ENCODE results near the gene CHD9.

Gene CHD9

GRCh38 chr16:53100131-53100748 lies 45.4 kb downstream of the CHD9 start:
- peak overlapping the region; percentile 79 to 99 (median 96); a peak in 20 of 22 replicates for H3K27ac ChIP-seq
- peak overlapping the region; percentile 90 to 99 (median 96) for H3K4me2 ChIP-seq
- H3K9ac ChIP-seq, result peak overlapping the region; percentile 78 to 94 (median 88)
- H3K4me3 ChIP-seq, result peak overlapping the region; percentile 48 to 71 (median 64)
- H4K20me1 ChIP-seq, result peaks cover 0 to 5% (median 0%) of the 10 kb centered on the region in 11 experiments; a peak in 2 of 22 replicates
- peaks cover 0 to 26% (median 7%) of the 10 kb centered on the region in 11 experiments; a peak in 7 of 22 replicates for H3K36me3 ChIP-seq
- no peak for TF ChIP-seq Cebpa-rat (IDR thresholded peaks at IDR 0.05)
- H3K9me3 ChIP-seq (replicated peaks in 1 of 11), result no peaks in the 10 kb centered on the region
- H3K4me1 ChIP-seq, result peaks cover 56 to 69% (median 64%) of the 10 kb centered on the region in 10 experiments
- no peaks in the 10 kb centered on the region for H3K27me3 ChIP-seq

- Histone ChIP-seq H3K4me1 (peaks cover 54 to 66% (median 59%) of the 10 kb centered on the region in 10 experiments), H3K27ac (peak overlapping the region in 8 of 11 experiments; percentile 92 to 99 (median 96); a peak in 13 of 22 replicates), H3K4me2 (peak overlapping the region; percentile 90 to 99 (median 96)), H3K36me3 (peaks cover 0 to 32% (median 12%) of the 10 kb centered on the region in 11 experiments; a peak in 16 of 22 replicates), H4K20me1 (peaks cover 0 to 5% (median 0%) of the 10 kb centered on the region in 11 experiments; a peak in 2 of 22 replicates), H3K9me3 (replicated peaks in 1 of 11) (peaks cover 0 to 4% (median 0%) of the 10 kb centered on the region in 11 experiments; a peak in 3 of 22 replicates), H3K9ac (peak overlapping the region in 8 of 11 experiments; percentile 85 to 94 (median 90); a peak in 10 of 22 replicates), H3K27me3 (no peaks in the 10 kb centered on the region), H3K4me3 (peak overlapping the region in 4 of 10 experiments; percentile 62 to 69 (median 66); a peak in 5 of 20 replicates)
- no peak for TF ChIP-seq Cebpa-rat (IDR thresholded peaks at IDR 0.05)
These were observed 46.1 kb downstream of the CHD9 start for GRCh38 chr16:53100889-53101288.

DNA sequence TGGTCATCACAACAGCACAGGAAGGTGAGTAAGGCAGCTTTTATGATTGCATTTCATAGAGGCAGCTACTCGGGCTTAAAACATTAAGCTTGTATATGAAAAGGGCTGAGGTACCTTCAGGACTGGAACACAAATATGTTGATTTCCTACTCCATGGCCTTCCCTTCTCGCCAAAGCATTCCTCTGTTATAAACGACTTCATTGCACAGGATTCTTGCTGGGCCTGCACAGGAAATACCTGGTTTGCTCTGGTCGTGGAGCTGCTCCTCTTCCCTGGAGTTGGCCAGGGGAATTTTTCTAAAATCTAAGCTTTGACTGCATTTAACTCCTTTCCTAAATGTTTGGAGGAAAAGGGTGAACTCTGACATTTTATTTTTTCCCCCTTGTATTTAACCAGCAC lies 49.0 kb downstream of the CHD9 start:
- no peak for TF ChIP-seq Cebpa-rat (IDR thresholded peaks at IDR 0.05)
- Histone ChIP-seq H3K4me3 (no peak overlapping the region), H3K9ac (no peak overlapping the region), H3K27ac (no peak overlapping the region), H3K36me3 (peaks cover 0 to 45% (median 16%) of the 10 kb centered on the region in 11 experiments; a peak in 16 of 22 replicates), H4K20me1 (peaks cover 0 to 8% (median 0%) of the 10 kb centered on the region in 11 experiments; a peak in 4 of 22 replicates), H3K27me3 (no peaks in the 10 kb centered on the region), H3K4me1 (peaks cover 27 to 37% (median 29%) of the 10 kb centered on the region in 10 experiments), H3K9me3 (replicated peaks in 1 of 11) (peaks cover 0 to 7% (median 0%) of the 10 kb centered on the region in 11 experiments; a peak in 3 of 22 replicates), H3K4me2 (no peak overlapping the region)

DNA sequence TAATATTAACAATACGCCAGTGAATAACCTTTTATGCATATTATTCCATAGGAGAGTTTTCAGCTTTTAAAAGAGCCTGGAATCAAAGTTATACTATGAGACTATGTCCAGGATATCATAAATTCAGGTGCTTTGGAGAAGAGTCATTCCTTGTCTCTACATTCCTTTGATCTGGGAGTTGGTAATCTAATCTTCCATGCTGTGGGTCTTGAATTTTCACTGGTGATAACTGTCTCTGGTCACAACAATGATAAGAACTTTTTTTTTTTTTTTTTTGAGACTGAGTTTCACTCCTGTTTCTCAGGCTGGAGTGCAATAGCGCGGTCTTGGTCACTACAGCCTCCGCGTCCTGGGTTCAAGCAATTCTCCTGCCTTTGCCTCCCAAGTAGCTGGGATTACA lies 50.8 kb downstream of the CHD9 start:
- no peak overlapping the region for H3K4me2 ChIP-seq
- TF ChIP-seq Cebpa-rat (IDR thresholded peaks at IDR 0.05), result no peak
- no peak overlapping the region for H3K9ac ChIP-seq
- no peak overlapping the region for H3K4me3 ChIP-seq
- no peak overlapping the region for H3K27ac ChIP-seq
- H3K27me3 ChIP-seq, result no peaks in the 10 kb centered on the region
- peaks cover 14 to 21% (median 15%) of the 10 kb centered on the region in 10 experiments for H3K4me1 ChIP-seq
- peaks cover 0 to 7% (median 0%) of the 10 kb centered on the region in 11 experiments; a peak in 3 of 22 replicates for H3K9me3 ChIP-seq (replicated peaks in 1 of 11)
- H3K36me3 ChIP-seq, result peaks cover 0 to 45% (median 16%) of the 10 kb centered on the region in 11 experiments; a peak in 16 of 22 replicates
- H4K20me1 ChIP-seq, result peaks cover 0 to 17% (median 0%) of the 10 kb centered on the region in 11 experiments; a peak in 6 of 22 replicates

- no peak overlapping the region for H3K9ac ChIP-seq
- H3K9me3 ChIP-seq (replicated peaks in 1 of 11), result peaks cover 0 to under 1% (median 0%) of the 10 kb centered on the region in 11 experiments; a peak in 1 of 22 replicates
- peaks cover 0 to 35% (median 11%) of the 10 kb centered on the region in 11 experiments; a peak in 14 of 22 replicates for H3K36me3 ChIP-seq
- H3K4me2 ChIP-seq, result no peak overlapping the region
- no peak overlapping the region for H3K4me3 ChIP-seq
- H4K20me1 ChIP-seq, result peaks cover 0 to 46% (median 11%) of the 10 kb centered on the region in 11 experiments; a peak in 12 of 22 replicates
- no peak overlapping the region for H3K27ac ChIP-seq
- no peaks in the 10 kb centered on the region for H3K27me3 ChIP-seq
- TF ChIP-seq Cebpa-rat (IDR thresholded peaks at IDR 0.05), result no peak
- no peaks in the 10 kb centered on the region for H3K4me1 ChIP-seq
These were observed 56.4 kb downstream of the CHD9 start for GRCh38 chr16:53111078-53111791.

DNA sequence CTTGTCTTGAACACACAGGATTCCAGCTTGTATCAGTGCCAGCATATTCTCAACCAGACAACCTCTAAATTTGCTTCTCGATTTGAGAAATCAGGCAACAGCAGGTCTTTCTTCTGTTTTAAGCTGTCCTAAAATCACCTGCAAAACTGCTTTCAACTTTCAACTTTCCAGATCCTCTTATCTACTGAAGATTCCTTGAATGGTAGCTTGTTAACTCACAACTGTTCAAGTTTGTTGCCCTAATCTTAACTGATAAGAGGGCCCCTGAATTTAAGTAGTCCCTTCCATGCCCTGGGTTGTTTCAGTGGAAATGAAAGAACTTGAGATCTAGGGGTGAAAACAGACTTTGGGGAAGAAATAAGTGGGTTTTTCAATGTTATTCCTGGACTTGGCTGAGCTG lies 57.2 kb downstream of the CHD9 start:
- H3K4me3 ChIP-seq, result no peak overlapping the region
- no peaks in the 10 kb centered on the region for H3K9me3 ChIP-seq (replicated peaks in 1 of 11)
- no peak overlapping the region for H3K9ac ChIP-seq
- H3K4me2 ChIP-seq, result no peak overlapping the region
- H3K27ac ChIP-seq, result no peak overlapping the region
- TF ChIP-seq Cebpa-rat (IDR thresholded peaks at IDR 0.05), result no peak
- H4K20me1 ChIP-seq, result peaks cover 0 to 46% (median 11%) of the 10 kb centered on the region in 11 experiments; a peak in 12 of 22 replicates
- H3K4me1 ChIP-seq, result no peaks in the 10 kb centered on the region
- peaks cover 0 to 35% (median 14%) of the 10 kb centered on the region in 11 experiments; a peak in 14 of 22 replicates for H3K36me3 ChIP-seq
- no peaks in the 10 kb centered on the region for H3K27me3 ChIP-seq

GRCh38 chr16:53115047-53115446 lies 60.3 kb downstream of the CHD9 start:
- TF ChIP-seq Cebpa-rat (IDR thresholded peaks at IDR 0.05), result no peak
- no peak overlapping the region for H3K4me3 ChIP-seq
- peaks cover 0 to 46% (median 19%) of the 10 kb centered on the region in 11 experiments; a peak in 15 of 22 replicates for H3K36me3 ChIP-seq
- no peak overlapping the region for H3K27ac ChIP-seq
- peaks cover 0 to 4% (median 0%) of the 10 kb centered on the region in 10 experiments; a peak in 3 of 20 replicates for H3K4me1 ChIP-seq
- H3K9ac ChIP-seq, result no peak overlapping the region
- no peak overlapping the region for H3K4me2 ChIP-seq
- peaks cover 0 to 41% (median 11%) of the 10 kb centered on the region in 11 experiments; a peak in 11 of 22 replicates for H4K20me1 ChIP-seq
- H3K9me3 ChIP-seq (replicated peaks in 1 of 11), result no peaks in the 10 kb centered on the region
- no peaks in the 10 kb centered on the region for H3K27me3 ChIP-seq

- no peak overlapping the region for H3K27ac ChIP-seq
- no peaks in the 10 kb centered on the region for H3K9me3 ChIP-seq (replicated peaks in 1 of 11)
- no peaks in the 10 kb centered on the region for H3K27me3 ChIP-seq
- TF ChIP-seq Cebpa-rat (IDR thresholded peaks at IDR 0.05), result no peak
- peaks cover 0 to 49% (median 19%) of the 10 kb centered on the region in 11 experiments; a peak in 15 of 22 replicates for H3K36me3 ChIP-seq
- peaks cover 0 to 34% (median 11%) of the 10 kb centered on the region in 11 experiments; a peak in 10 of 22 replicates for H4K20me1 ChIP-seq
- H3K9ac ChIP-seq, result no peak overlapping the region
- H3K4me3 ChIP-seq, result no peak overlapping the region
- H3K4me1 ChIP-seq, result peaks cover 0 to 12% (median 6%) of the 10 kb centered on the region in 10 experiments; a peak in 14 of 20 replicates
- H3K4me2 ChIP-seq, result no peak overlapping the region
These were observed 61.0 kb downstream of the CHD9 start for GRCh38 chr16:53115773-53116172.
